ENCODE data around the gene NCR3LG1.

GRCh38 chr11:17416492-17416891, 64.9 kb downstream of the NCR3LG1 start:
- TF ChIP-seq CTCF (IDR thresholded peaks at IDR 0.05; ENCODE audit: low read depth, low read length, poor library complexity, severe bottlenecking), result no peak
- no peak for TF ChIP-seq EZH2phosphoT487 (IDR thresholded peaks at IDR 0.05; ENCODE audit: borderline replicate concordance, low read length)
